ENCODE data around the gene CNIH3.

The CNIH3 gene

GRCh38 chr1:224644553-224645154, 28.5 kb downstream of the CNIH3 start:
- peak; percentile 91 for TF ChIP-seq CTCF (IDR thresholded peaks at IDR 0.05; ENCODE audit: low read depth, low read length)

GRCh38 chr1:224647449-224647848, 31.3 kb downstream of the CNIH3 start:
- DNase-seq (ENCODE audit: low read depth, low spot score) = no peak
- in situ Hi-C loops (cut with HindIII; ENCODE audit: low sequenced_read_pairs) = no loop called here
- no peak for TF ChIP-seq CTCF (IDR thresholded peaks at IDR 0.05; ENCODE audit: low read depth, low read length)
- no peak overlapping the region for H3K4me3 ChIP-seq (ENCODE audit: low read depth, low read length)

More at GRCh38 chr1:224644553-224645154, 28.5 kb downstream of the CNIH3 start:
- peak; percentile 54 for DNase-seq (ENCODE audit: low read depth, low spot score)
- no peak overlapping the region for H3K4me3 ChIP-seq (ENCODE audit: low read depth, low read length)
- in situ Hi-C loops (cut with HindIII; ENCODE audit: low sequenced_read_pairs) = no loop called here

- DNase-seq (ENCODE audit: low read depth, low spot score) = no peak
- no peak for TF ChIP-seq CTCF (IDR thresholded peaks at IDR 0.05; ENCODE audit: low read depth, low read length)
- no peak overlapping the region for H3K4me3 ChIP-seq (ENCODE audit: low read depth, low read length)
- in situ Hi-C loops (cut with HindIII; ENCODE audit: low sequenced_read_pairs) = no loop called here
Measured at GRCh38 chr1:224650290-224650689, 34.2 kb downstream of the CNIH3 start.

- in situ Hi-C loops (cut with HindIII; ENCODE audit: low sequenced_read_pairs) = no loop called here
- no peak for DNase-seq (ENCODE audit: low read depth, low spot score)
- H3K4me3 ChIP-seq (ENCODE audit: low read depth, low read length) = no peak overlapping the region
- TF ChIP-seq CTCF (IDR thresholded peaks at IDR 0.05; ENCODE audit: low read depth, low read length) = no peak
Measured at GRCh38 chr1:224651188-224651587, 35.1 kb downstream of the CNIH3 start.

GRCh38 chr1:224656392-224656791, 40.3 kb downstream of the CNIH3 start:
- no peak overlapping the region for H3K4me3 ChIP-seq (ENCODE audit: low read depth, low read length)
- in situ Hi-C loops (cut with HindIII; ENCODE audit: low sequenced_read_pairs) = no loop called here
- TF ChIP-seq CTCF (IDR thresholded peaks at IDR 0.05; ENCODE audit: low read depth, low read length) = no peak
- DNase-seq (ENCODE audit: low read depth, low spot score) = no peak

- no peak for DNase-seq (ENCODE audit: low read depth, low spot score)
- no peak overlapping the region for H3K4me3 ChIP-seq (ENCODE audit: low read depth, low read length)
- in situ Hi-C loops (cut with HindIII; ENCODE audit: low sequenced_read_pairs) = no loop called here
- TF ChIP-seq CTCF (IDR thresholded peaks at IDR 0.05; ENCODE audit: low read depth, low read length) = no peak
Measured at GRCh38 chr1:224660074-224660473, 44.0 kb downstream of the CNIH3 start.

Data from astrocyte of the spinal cord (primary cell).